Ishikawa (cell line): ENCODE measurements around the gene DNAAF9.
A peak's percentile ranks its signal among the peaks of the same experiment; 100 is the strongest.

Source experiments
- CEBPB ChIP-seq: IDR thresholded peaks from 2 replicates; pipeline ENCODE4 v1.6.1; 2012
- CREB1 ChIP-seq: IDR thresholded peaks from 2 replicates; pipeline ENCODE4 v1.6.1; 2012; ENCODE audit warnings: low read depth
- FOXM1 ChIP-seq: IDR thresholded peaks from 2 replicates; pipeline ENCODE4 v1.6.1; 2012; ENCODE audit warnings: low read depth, borderline replicate concordance
- NFIC ChIP-seq: IDR thresholded peaks from 2 replicates; pipeline ENCODE4 v1.6.1; 2012
- RAD21 ChIP-seq: IDR thresholded peaks from 2 replicates; pipeline ENCODE4 v1.6.1; 2012; ENCODE audit warnings: low read depth
- REST ChIP-seq: IDR thresholded peaks from 2 replicates; pipeline ENCODE4 v1.6.1; 2012; ENCODE audit warnings: low read depth, mild to moderate bottlenecking
- TAF1 ChIP-seq: IDR thresholded peaks from 2 replicates; pipeline ENCODE4 v1.6.1; 2012; ENCODE audit warnings: low read depth, mild to moderate bottlenecking
- TEAD4 ChIP-seq: IDR thresholded peaks from 2 replicates; pipeline ENCODE4 v1.6.1; 2012
- YY1 ChIP-seq: IDR thresholded peaks from 2 replicates; pipeline ENCODE4 v1.6.1; 2012; ENCODE audit warnings: low read depth
- ZBTB7A ChIP-seq: IDR thresholded peaks from 2 replicates; pipeline ENCODE4 v1.6.1; 2012; ENCODE audit warnings: low read depth
- TF ChIP-seq, protein P1 (sequence below): IDR thresholded peaks from 2 replicates; pipeline ENCODE4 v1.6.1; 2012

- no peak for TF ChIP-seq TAF1
- no peak for TF ChIP-seq REST
- TF ChIP-seq RAD21, result no peak
- TF ChIP-seq CREB1, result no peak
- no peak for TF ChIP-seq NFIC
- TF ChIP-seq, protein P1, sequence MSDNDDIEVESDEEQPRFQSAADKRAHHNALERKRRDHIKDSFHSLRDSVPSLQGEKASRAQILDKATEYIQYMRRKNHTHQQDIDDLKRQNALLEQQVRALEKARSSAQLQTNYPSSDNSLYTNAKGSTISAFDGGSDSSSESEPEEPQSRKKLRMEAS, result no peak
- peak; percentile 62; the same call in 1 of the 2 replicates for TF ChIP-seq TEAD4
- TF ChIP-seq ZBTB7A, result no peak
- no peak for TF ChIP-seq YY1
- TF ChIP-seq FOXM1, result no peak
- no peak for TF ChIP-seq CEBPB
Observed at GRCh38 chr20:3405139-3405538, 2.3 kb downstream of the DNAAF9 start.
